ENCODE results near the gene CACNG8.

The CACNG8 gene

DNA sequence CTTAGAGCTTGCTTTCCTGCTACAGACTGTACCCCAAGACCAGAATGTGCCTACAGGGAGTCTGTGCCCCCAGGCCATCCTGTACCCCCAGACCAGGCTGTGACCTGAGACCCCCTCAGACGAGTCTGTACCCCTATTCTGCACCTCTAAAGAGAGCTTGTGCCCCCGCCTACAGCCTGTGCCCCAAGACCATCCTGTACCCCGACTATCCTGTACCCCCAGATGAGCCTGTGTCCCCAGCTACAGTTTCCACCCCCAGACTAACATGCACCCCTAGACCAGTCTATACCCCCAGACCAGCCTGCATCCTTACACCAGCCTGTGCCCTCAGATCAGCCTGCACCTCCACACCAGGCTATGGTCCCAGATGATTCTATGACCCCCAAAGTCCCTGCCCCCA, 30.7 kb downstream of the CACNG8 start:
- H3K79me2 ChIP-seq (ENCODE audit: insufficient read depth, low read length): no peaks in the 10 kb centered on the region
- no peaks in the 10 kb centered on the region for H3K9me2 ChIP-seq (ENCODE audit: low read depth, low read length)
- no peaks in the 10 kb centered on the region; the same call in 1 of the 2 replicates for H3K27me3 ChIP-seq (ENCODE audit: insufficient read depth, low read length)
- H3K36me3 ChIP-seq (ENCODE audit: insufficient read depth, low read length): no peaks in the 10 kb centered on the region
- H3K9ac ChIP-seq (ENCODE audit: low read length): no peak overlapping the region
- no peaks in the 10 kb centered on the region for H4K20me1 ChIP-seq (ENCODE audit: insufficient read depth, low read length)
- H3K27ac ChIP-seq (ENCODE audit: low read depth, low read length, poor library complexity, severe bottlenecking): no peak overlapping the region
- no peak overlapping the region for H2AFZ ChIP-seq (ENCODE audit: low read length)
- H3K4me2 ChIP-seq (ENCODE audit: low read length): no peak overlapping the region
- no peaks in the 10 kb centered on the region for H3K4me1 ChIP-seq (ENCODE audit: insufficient read depth, low read length, severe bottlenecking)
- no peak overlapping the region for H3K4me3 ChIP-seq (ENCODE audit: low read depth, low read length, poor library complexity, severe bottlenecking)
- no peak for TF ChIP-seq EZH2 (IDR thresholded peaks at IDR 0.05; ENCODE audit: borderline replicate concordance, low read length)
- TF ChIP-seq CTCF (IDR thresholded peaks at IDR 0.05; ENCODE audit: low read length): no peak
- no peaks in the 10 kb centered on the region for H3F3A ChIP-seq (ENCODE audit: insufficient read depth, low read length)
- H3K9me3 ChIP-seq (ENCODE audit: low read length): no peaks in the 10 kb centered on the region

GRCh38 chr19:53994811-53995210, 32.1 kb downstream of the CACNG8 start:
- Histone ChIP-seq H3K4me1 (ENCODE audit: insufficient read depth, low read length, severe bottlenecking) (no peaks in the 10 kb centered on the region), H3K4me2 (ENCODE audit: low read length) (no peak overlapping the region)

DNA sequence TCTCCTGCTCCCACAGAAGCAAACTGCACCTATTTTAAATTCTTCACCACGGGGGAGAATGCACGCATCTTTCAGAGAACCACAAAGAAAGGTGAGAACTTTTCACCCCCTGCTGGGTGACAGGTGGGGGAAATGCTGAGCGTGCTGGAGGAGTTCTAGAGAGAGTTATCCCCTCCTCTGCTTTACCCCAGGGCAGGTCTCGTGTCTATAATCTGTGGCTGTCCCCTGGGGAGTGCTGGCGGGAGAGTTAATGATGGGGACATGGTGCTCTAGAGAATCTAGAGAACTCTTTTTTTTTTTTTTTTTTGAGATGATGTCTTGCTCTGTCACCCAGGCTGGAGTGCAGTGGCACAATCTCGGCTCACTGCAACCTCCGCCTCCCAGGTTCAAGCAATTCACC, 35.5 kb downstream of the CACNG8 start:
- Histone ChIP-seq H3K4me2 (ENCODE audit: low read length) (no peak overlapping the region), H3K4me3 (ENCODE audit: low read depth, low read length, poor library complexity, severe bottlenecking) (no peak overlapping the region), H3K27me3 (ENCODE audit: insufficient read depth, low read length) (no peaks in the 10 kb centered on the region; the same call in 1 of the 2 replicates), H4K20me1 (ENCODE audit: insufficient read depth, low read length) (no peaks in the 10 kb centered on the region), H3K9me2 (ENCODE audit: low read depth, low read length) (no peaks in the 10 kb centered on the region), H3K36me3 (ENCODE audit: insufficient read depth, low read length) (no peaks in the 10 kb centered on the region), H3K79me2 (ENCODE audit: insufficient read depth, low read length) (no peaks in the 10 kb centered on the region), H3K27ac (ENCODE audit: low read depth, low read length, poor library complexity, severe bottlenecking) (no peak overlapping the region), H3F3A (ENCODE audit: insufficient read depth, low read length) (no peaks in the 10 kb centered on the region), H2AFZ (ENCODE audit: low read length) (no peak overlapping the region), H3K9ac (ENCODE audit: low read length) (no peak overlapping the region), H3K9me3 (ENCODE audit: low read length) (no peaks in the 10 kb centered on the region), H3K4me1 (ENCODE audit: insufficient read depth, low read length, severe bottlenecking) (no peaks in the 10 kb centered on the region)
- TF ChIP-seq EZH2 (IDR thresholded peaks at IDR 0.05; ENCODE audit: borderline replicate concordance, low read length) (no peak), CTCF (IDR thresholded peaks at IDR 0.05; ENCODE audit: low read length) (no peak)

More at GRCh38 chr19:53994811-53995210, 32.1 kb downstream of the CACNG8 start:
- Histone ChIP-seq H3K9me3 (ENCODE audit: low read length) (no peaks in the 10 kb centered on the region), H3K27ac (ENCODE audit: low read depth, low read length, poor library complexity, severe bottlenecking) (no peak overlapping the region), H4K20me1 (ENCODE audit: insufficient read depth, low read length) (no peaks in the 10 kb centered on the region), H3K9ac (ENCODE audit: low read length) (no peak overlapping the region), H3F3A (ENCODE audit: insufficient read depth, low read length) (no peaks in the 10 kb centered on the region), H2AFZ (ENCODE audit: low read length) (no peak overlapping the region), H3K36me3 (ENCODE audit: insufficient read depth, low read length) (no peaks in the 10 kb centered on the region), H3K9me2 (ENCODE audit: low read depth, low read length) (no peaks in the 10 kb centered on the region), H3K4me3 (ENCODE audit: low read depth, low read length, poor library complexity, severe bottlenecking) (no peak overlapping the region), H3K27me3 (ENCODE audit: insufficient read depth, low read length) (no peaks in the 10 kb centered on the region; the same call in 1 of the 2 replicates), H3K79me2 (ENCODE audit: insufficient read depth, low read length) (no peaks in the 10 kb centered on the region)
- TF ChIP-seq EZH2 (IDR thresholded peaks at IDR 0.05; ENCODE audit: borderline replicate concordance, low read length): no peak
- no peak for TF ChIP-seq CTCF (IDR thresholded peaks at IDR 0.05; ENCODE audit: low read length)

Data from OCI-LY1 (cell line).